HepG2 (cell line): ENCODE measurements around the gene SOX4. TPM values are rescaled to one million over a fixed set of nuclear protein-coding genes. Genes with fewer than 3 reads are reported as not detected.

Source experiments
- ATF7-NPFF ChIP-seq: sonication (generic); formaldehyde crosslinking; IDR thresholded peaks from 2 replicates; pipeline ENCODE4 v1.8.1; 2023; ENCODE audit warnings: mild to moderate bottlenecking, low read depth, missing genetic modification reagents, moderate library complexity
- HMG20A ChIP-seq: IDR thresholded peaks from 2 replicates; pipeline ENCODE4 v1.6.1; 2016; ENCODE audit warnings: borderline replicate concordance
- KLF6 ChIP-seq: IDR thresholded peaks from 2 replicates; pipeline ENCODE4 v1.8.0; 2016; ENCODE audit warnings: missing biosample characterization, missing genetic modification reagents
- MBNL3 ChIP-seq: fragments of 250-450 bp; sonication (Bioruptor Pico); conservative IDR thresholded peaks from 2 replicates; pipeline ENCODE4 v1.8.0; 2022; ENCODE audit warnings: mild to moderate bottlenecking, inconsistent platforms
- PRMT3 ChIP-seq: sonication (generic); formaldehyde crosslinking; IDR thresholded peaks from 2 replicates; pipeline ENCODE4 v1.8.1; 2022; ENCODE audit warnings: low read depth, mild to moderate bottlenecking, moderate library complexity, missing genetic modification reagents, borderline replicate concordance
- ZC3H4 ChIP-seq: sonication (generic); formaldehyde crosslinking; IDR thresholded peaks from 2 replicates; pipeline ENCODE4 v1.4.0; 2020; ENCODE audit warnings: missing genetic modification reagents, borderline replicate concordance
- ZNF430 ChIP-seq: sonication (generic); formaldehyde crosslinking; IDR thresholded peaks from 2 replicates; pipeline ENCODE4 v1.9.0; 2021; ENCODE audit warnings: mild to moderate bottlenecking, missing genetic modification reagents
- ZNF44 ChIP-seq: sonication (generic); formaldehyde crosslinking; IDR thresholded peaks from 2 replicates; pipeline ENCODE4 v1.5.1; 2020; ENCODE audit warnings: mild to moderate bottlenecking, missing genetic modification reagents
- ZNF570 ChIP-seq: sonication (generic); formaldehyde crosslinking; IDR thresholded peaks from 2 replicates; pipeline ENCODE4 v1.4.0; 2020; ENCODE audit warnings: mild to moderate bottlenecking, missing genetic modification reagents, borderline replicate concordance
- ZNF878 ChIP-seq: sonication (generic); formaldehyde crosslinking; IDR thresholded peaks from 2 replicates; pipeline ENCODE4 v1.8.1; 2023; ENCODE audit warnings: mild to moderate bottlenecking, missing genetic modification reagents, moderate library complexity
- polyA plus RNA-seq, 8 experiments: library from polyadenylated mRNA; depleted of rRNA in 3 of 8; stranded (reverse) in 7 of 8; unstranded in 1 of 8; fragments of >200 nt; fragmentation: Illumina TruSeq in 4 of 8; extraction: Trizol in 4 of 8; gene quantifications; 2 replicates each; pipeline versions ENCODE4 v1.2.1 to v1.2.3, GENCODE V29; 2011 to 2016; ENCODE audit warnings: low read depth in 4 of 8, missing spikeins in 1 of 8, mixed read lengths in 1 of 8; ENCODE audit not compliant: insufficient read depth in 1 of 8
- total RNA-seq, 5 experiments: library from RNA; depleted of rRNA; stranded (reverse); fragments of >200 nt; fragmentation: Illumina TruSeq; extraction: Trizol; gene quantifications; 2 replicates each; pipeline ENCODE4 v1.2.3, GENCODE V29; 2016; ENCODE audit warnings: low read depth in 1 of 5
- TF ChIP-seq, protein P1 (sequence below): sonication (generic); formaldehyde crosslinking; IDR thresholded peaks from 2 replicates; pipeline ENCODE4 v1.4.0; 2020; ENCODE audit warnings: mild to moderate bottlenecking, missing genetic modification reagents
- TF ChIP-seq, protein P2 (sequence below): sonication (generic); formaldehyde crosslinking; IDR thresholded peaks from 2 replicates; pipeline ENCODE4 v1.5.1; 2020; ENCODE audit warnings: mild to moderate bottlenecking, missing genetic modification reagents
- TF ChIP-seq, protein P3 (sequence below): sonication (generic); formaldehyde crosslinking; IDR thresholded peaks from 2 replicates; pipeline ENCODE4 v1.5.0; 2020; ENCODE audit warnings: mild to moderate bottlenecking, missing genetic modification reagents
- TF ChIP-seq, protein P4 (sequence below): sonication (generic); formaldehyde crosslinking; IDR thresholded peaks from 2 replicates; pipeline ENCODE4 v1.4.0; 2020; ENCODE audit warnings: low read depth, mild to moderate bottlenecking, missing genetic modification reagents
- TF ChIP-seq, protein P5 (sequence below): sonication (generic); formaldehyde crosslinking; IDR thresholded peaks from 2 replicates; pipeline ENCODE4 v1.4.0; 2020; ENCODE audit warnings: mild to moderate bottlenecking, low read depth, missing genetic modification reagents
- TF ChIP-seq, protein P6 (sequence below): sonication (generic); formaldehyde crosslinking; IDR thresholded peaks from 2 replicates; pipeline ENCODE4 v1.4.0; 2020; ENCODE audit warnings: missing genetic modification reagents

The SOX4 gene
- total and polyA plus RNA-seq, 2 of the 13 experiments (the other 11 are each of a cell fraction or from before 2014, with no cell fraction given), result 2.6 to 3.4 TPM

DNA sequence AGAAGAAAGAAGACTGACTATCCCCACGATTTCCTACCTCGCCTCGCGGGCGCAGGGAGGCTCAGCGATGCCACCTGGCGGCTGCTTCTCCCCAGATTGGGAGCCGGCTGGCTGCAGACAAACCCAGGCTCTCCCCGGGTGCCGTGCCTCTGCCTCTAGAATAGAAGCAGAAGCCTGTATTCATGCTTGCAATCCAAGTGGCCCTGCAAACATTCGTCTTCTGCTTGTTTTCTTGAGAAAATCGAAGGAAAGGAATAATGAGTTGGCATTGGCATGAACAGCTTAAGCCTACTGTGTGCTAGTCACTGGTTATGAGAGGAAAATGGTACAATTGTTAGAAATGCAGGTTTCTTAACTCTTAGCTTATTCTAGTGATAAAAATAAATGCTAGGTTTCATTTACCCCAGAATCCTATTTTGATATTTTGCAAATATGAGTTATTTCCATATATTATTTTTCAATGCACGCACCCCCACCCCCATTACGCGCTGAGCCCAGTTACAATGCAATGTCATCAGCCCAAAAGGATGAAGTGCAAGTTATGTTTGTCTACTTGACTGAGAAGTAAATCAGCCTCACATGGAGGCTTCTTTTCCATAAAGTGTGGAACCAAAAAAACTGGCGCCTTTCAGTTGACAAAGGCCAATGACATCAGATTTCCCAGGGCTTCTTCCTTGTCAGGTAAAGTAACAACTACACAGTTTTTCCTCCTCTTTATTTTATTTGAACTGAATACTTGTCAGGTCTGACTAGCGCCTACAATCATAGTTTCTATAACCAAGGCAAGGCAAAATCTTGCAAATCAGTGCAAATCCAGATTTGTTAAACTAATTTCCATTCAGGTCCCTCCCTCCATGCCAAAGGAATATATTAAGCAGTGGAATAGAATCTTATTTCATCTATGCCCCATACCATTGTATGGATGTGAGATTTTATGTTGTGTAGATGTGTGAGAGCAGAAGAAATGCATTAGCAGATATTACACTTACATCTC lies 3.9 kb upstream of the SOX4 start (continued):
- TF ChIP-seq, protein P1, sequence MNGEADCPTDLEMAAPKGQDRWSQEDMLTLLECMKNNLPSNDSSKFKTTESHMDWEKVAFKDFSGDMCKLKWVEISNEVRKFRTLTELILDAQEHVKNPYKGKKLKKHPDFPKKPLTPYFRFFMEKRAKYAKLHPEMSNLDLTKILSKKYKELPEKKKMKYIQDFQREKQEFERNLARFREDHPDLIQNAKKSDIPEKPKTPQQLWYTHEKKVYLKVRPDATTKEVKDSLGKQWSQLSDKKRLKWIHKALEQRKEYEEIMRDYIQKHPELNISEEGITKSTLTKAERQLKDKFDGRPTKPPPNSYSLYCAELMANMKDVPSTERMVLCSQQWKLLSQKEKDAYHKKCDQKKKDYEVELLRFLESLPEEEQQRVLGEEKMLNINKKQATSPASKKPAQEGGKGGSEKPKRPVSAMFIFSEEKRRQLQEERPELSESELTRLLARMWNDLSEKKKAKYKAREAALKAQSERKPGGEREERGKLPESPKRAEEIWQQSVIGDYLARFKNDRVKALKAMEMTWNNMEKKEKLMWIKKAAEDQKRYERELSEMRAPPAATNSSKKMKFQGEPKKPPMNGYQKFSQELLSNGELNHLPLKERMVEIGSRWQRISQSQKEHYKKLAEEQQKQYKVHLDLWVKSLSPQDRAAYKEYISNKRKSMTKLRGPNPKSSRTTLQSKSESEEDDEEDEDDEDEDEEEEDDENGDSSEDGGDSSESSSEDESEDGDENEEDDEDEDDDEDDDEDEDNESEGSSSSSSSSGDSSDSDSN (CRISPR knock-in tag), result 0 out of 2 replicates have a peak, but pooled peaks have one; percentile 27
- TF ChIP-seq, protein P2, sequence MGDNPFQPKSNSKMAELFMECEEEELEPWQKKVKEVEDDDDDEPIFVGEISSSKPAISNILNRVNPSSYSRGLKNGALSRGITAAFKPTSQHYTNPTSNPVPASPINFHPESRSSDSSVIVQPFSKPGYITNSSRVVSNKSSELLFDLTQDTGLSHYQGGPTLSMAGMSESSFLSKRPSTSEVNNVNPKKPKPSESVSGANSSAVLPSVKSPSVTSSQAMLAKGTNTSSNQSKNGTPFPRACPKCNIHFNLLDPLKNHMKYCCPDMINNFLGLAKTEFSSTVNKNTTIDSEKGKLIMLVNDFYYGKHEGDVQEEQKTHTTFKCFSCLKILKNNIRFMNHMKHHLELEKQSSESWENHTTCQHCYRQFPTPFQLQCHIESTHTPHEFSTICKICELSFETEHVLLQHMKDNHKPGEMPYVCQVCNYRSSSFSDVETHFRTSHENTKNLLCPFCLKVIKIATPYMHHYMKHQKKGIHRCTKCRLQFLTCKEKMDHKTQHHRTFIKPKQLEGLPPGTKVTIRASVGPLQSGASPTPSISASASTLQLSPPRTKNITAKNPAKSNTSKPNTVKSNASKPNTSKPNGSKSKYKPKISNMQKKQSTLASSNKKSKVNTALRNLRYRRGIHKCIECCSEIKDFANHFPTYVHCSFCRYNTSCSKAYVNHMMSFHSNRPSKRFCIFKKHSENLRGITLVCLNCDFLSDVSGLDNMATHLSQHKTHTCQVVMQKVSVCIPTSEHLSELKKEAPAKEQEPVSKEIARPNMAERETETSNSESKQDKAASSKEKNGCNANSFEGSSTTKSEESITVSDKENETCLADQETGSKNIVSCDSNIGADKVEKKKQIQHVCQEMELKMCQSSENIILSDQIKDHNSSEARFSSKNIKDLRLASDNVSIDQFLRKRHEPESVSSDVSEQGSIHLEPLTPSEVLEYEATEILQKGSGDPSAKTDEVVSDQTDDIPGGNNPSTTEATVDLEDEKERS (CRISPR knock-in tag), result no peak
- no peak for TF ChIP-seq MBNL3 (CRISPR knock-in tag)
- TF ChIP-seq, protein P3, sequence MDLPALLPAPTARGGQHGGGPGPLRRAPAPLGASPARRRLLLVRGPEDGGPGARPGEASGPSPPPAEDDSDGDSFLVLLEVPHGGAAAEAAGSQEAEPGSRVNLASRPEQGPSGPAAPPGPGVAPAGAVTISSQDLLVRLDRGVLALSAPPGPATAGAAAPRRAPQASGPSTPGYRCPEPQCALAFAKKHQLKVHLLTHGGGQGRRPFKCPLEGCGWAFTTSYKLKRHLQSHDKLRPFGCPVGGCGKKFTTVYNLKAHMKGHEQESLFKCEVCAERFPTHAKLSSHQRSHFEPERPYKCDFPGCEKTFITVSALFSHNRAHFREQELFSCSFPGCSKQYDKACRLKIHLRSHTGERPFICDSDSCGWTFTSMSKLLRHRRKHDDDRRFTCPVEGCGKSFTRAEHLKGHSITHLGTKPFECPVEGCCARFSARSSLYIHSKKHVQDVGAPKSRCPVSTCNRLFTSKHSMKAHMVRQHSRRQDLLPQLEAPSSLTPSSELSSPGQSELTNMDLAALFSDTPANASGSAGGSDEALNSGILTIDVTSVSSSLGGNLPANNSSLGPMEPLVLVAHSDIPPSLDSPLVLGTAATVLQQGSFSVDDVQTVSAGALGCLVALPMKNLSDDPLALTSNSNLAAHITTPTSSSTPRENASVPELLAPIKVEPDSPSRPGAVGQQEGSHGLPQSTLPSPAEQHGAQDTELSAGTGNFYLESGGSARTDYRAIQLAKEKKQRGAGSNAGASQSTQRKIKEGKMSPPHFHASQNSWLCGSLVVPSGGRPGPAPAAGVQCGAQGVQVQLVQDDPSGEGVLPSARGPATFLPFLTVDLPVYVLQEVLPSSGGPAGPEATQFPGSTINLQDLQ (CRISPR knock-in tag), result no peak
- TF ChIP-seq KLF6 (CRISPR knock-in tag), result no peak
- TF ChIP-seq, protein P4, sequence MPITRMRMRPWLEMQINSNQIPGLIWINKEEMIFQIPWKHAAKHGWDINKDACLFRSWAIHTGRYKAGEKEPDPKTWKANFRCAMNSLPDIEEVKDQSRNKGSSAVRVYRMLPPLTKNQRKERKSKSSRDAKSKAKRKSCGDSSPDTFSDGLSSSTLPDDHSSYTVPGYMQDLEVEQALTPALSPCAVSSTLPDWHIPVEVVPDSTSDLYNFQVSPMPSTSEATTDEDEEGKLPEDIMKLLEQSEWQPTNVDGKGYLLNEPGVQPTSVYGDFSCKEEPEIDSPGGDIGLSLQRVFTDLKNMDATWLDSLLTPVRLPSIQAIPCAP, result no peak
- no peak for TF ChIP-seq ZNF430 (CRISPR knock-in tag)
- no peak for TF ChIP-seq ZNF878
- no peak for TF ChIP-seq ZC3H4 (CRISPR knock-in tag)
- no peak for TF ChIP-seq ATF7-NPFF (CRISPR knock-in tag)
- TF ChIP-seq, protein P5, sequence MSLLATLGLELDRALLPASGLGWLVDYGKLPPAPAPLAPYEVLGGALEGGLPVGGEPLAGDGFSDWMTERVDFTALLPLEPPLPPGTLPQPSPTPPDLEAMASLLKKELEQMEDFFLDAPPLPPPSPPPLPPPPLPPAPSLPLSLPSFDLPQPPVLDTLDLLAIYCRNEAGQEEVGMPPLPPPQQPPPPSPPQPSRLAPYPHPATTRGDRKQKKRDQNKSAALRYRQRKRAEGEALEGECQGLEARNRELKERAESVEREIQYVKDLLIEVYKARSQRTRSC (CRISPR knock-in tag), result no peak
- TF ChIP-seq, protein P6, sequence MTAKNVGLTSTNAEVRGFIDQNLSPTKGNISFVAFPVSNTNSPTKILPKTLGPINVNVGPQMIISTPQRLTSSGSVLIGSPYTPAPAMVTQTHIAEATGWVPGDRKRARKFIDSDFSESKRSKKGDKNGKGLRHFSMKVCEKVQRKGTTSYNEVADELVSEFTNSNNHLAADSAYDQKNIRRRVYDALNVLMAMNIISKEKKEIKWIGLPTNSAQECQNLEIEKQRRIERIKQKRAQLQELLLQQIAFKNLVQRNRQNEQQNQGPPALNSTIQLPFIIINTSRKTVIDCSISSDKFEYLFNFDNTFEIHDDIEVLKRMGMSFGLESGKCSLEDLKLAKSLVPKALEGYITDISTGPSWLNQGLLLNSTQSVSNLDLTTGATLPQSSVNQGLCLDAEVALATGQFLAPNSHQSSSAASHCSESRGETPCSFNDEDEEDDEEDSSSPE (CRISPR knock-in tag), result peak; percentile 36; the same call in 1 of the 2 replicates
- TF ChIP-seq HMG20A (CRISPR knock-in tag), result no peak
- no peak for TF ChIP-seq ZNF570 (CRISPR knock-in tag)
- no peak for TF ChIP-seq ZNF44 (CRISPR knock-in tag)
- TF ChIP-seq PRMT3 (CRISPR knock-in tag), result 0 out of 2 replicates have a peak, but pooled peaks have one; percentile 6
